HEK293 (cell line): ENCODE data around the gene KLHL14.
A peak's percentile ranks its signal among the peaks of the same experiment; 100 is the strongest.

Experiments
- CTCF ChIA-PET: fragments of 350-600 bp; formaldehyde crosslinking; extraction: SDS; loops from one replicate; lab custom pipeline; 2021; ENCODE audit warnings: antibody characterized with exemption; lab: Yijun Ruan, JAX
- POLR2A ChIA-PET: fragments of 300-600 bp; formaldehyde crosslinking; extraction: SDS; loops from one replicate; lab custom pipeline; 2020; ENCODE audit warnings: antibody characterized with exemption, inconsistent platforms; lab: Yijun Ruan, JAX
- H3K27ac ChIP-seq: fragments of 200-500 bp; sonication (Bioruptor generic); 2 replicates; pipeline ENCODE4 v1.5.1; 2014; ENCODE audit warnings: low read depth, low read length, control low read depth, inconsistent platforms; ENCODE audit errors: extremely low read depth
- H3K36me3 ChIP-seq, 2 experiments: fragments of 200-500 bp in 1 of 2; sonication (Bioruptor generic) in 1 of 2; 1 replicate in 1 of 2; 2 replicates in 1 of 2; pipeline ENCODE4 v1.5.1; 2014 to 2017; ENCODE audit warnings: inconsistent platforms in 2 of 2, low read length in 2 of 2; ENCODE audit not compliant: control insufficient read depth in 2 of 2, insufficient read depth in 1 of 2
- H3K4me1 ChIP-seq: fragments of 200-500 bp; sonication (Bioruptor generic); 2 replicates; pipeline ENCODE4 v1.5.1; 2014; ENCODE audit warnings: mild to moderate bottlenecking, low read length, inconsistent platforms; ENCODE audit not compliant: control insufficient read depth, insufficient read depth
- H3K4me3 ChIP-seq: 2 replicates; pipeline ENCODE4 v1.5.1; 2011; ENCODE audit warnings: low read depth, mild to moderate bottlenecking, control low read depth, low read length, moderate library complexity
- H3K9me3 ChIP-seq: fragments of 200-500 bp; sonication (Bioruptor generic); 2 replicates; pipeline ENCODE4 v1.5.1; 2014; ENCODE audit warnings: low read depth, low read length, inconsistent platforms; ENCODE audit not compliant: control insufficient read depth, insufficient read depth
- ATF2 ChIP-seq: fragments of 450-650 bp; formaldehyde crosslinking; IDR thresholded peaks from 2 replicates; pipeline ENCODE4 v1.5.1; 2016; ENCODE audit warnings: missing biosample characterization, missing genetic modification characterization, low read depth
- BCL6B ChIP-seq: fragments of 450-650 bp; formaldehyde crosslinking; IDR thresholded peaks from 2 replicates; pipeline ENCODE4 v1.5.1; 2017; ENCODE audit warnings: missing biosample characterization, missing genetic modification characterization
- EGR2 ChIP-seq: fragments of 450-650 bp; formaldehyde crosslinking; IDR thresholded peaks from 2 replicates; pipeline ENCODE4 v1.5.1; 2016; ENCODE audit warnings: low read depth, missing biosample characterization, missing genetic modification characterization
- KLF17 ChIP-seq: fragments of 450-650 bp; formaldehyde crosslinking; IDR thresholded peaks from 2 replicates; pipeline ENCODE4 v1.5.1; 2016; ENCODE audit warnings: missing biosample characterization, missing genetic modification characterization
- KLF9 ChIP-seq: fragments of 450-650 bp; formaldehyde crosslinking; IDR thresholded peaks from 2 replicates; pipeline ENCODE4 v1.5.1; 2016; ENCODE audit warnings: missing biosample characterization, missing genetic modification characterization, low read depth
- PRDM10 ChIP-seq: fragments of 450-650 bp; formaldehyde crosslinking; IDR thresholded peaks from 2 replicates; pipeline ENCODE4 v1.5.1; 2016; ENCODE audit warnings: missing biosample characterization, missing genetic modification characterization
- TRIM28 ChIP-seq: IDR thresholded peaks from 2 replicates; pipeline ENCODE4 v1.6.1; 2011; ENCODE audit warnings: low read length, control low read depth, borderline replicate concordance
- ZBTB6 ChIP-seq: fragments of 450-650 bp; formaldehyde crosslinking; IDR thresholded peaks from 2 replicates; pipeline ENCODE4 v1.5.1; 2017; ENCODE audit warnings: missing biosample characterization, missing genetic modification characterization
- ZNF214 ChIP-seq: fragments of 450-650 bp; formaldehyde crosslinking; IDR thresholded peaks from 2 replicates; pipeline ENCODE4 v1.5.1; 2017; ENCODE audit warnings: missing biosample characterization, mild to moderate bottlenecking, missing genetic modification characterization, borderline replicate concordance
- ZNF221 ChIP-seq: fragments of 450-650 bp; formaldehyde crosslinking; IDR thresholded peaks from 2 replicates; pipeline ENCODE4 v1.5.1; 2017; ENCODE audit warnings: missing biosample characterization, missing genetic modification characterization, borderline replicate concordance
- ZNF24 ChIP-seq: fragments of 450-650 bp; formaldehyde crosslinking; IDR thresholded peaks from 2 replicates; pipeline ENCODE4 v1.5.1; 2016; ENCODE audit warnings: missing biosample characterization, missing genetic modification characterization
- ZNF292 ChIP-seq: fragments of 450-650 bp; formaldehyde crosslinking; IDR thresholded peaks from 2 replicates; pipeline ENCODE4 v1.5.1; 2016; ENCODE audit warnings: low read depth, missing biosample characterization, missing genetic modification characterization, borderline replicate concordance
- ZNF391 ChIP-seq: fragments of 450-650 bp; formaldehyde crosslinking; IDR thresholded peaks from 2 replicates; pipeline ENCODE4 v1.5.1; 2016; ENCODE audit warnings: low read depth, missing biosample characterization, missing genetic modification characterization, borderline replicate concordance
- ZNF488 ChIP-seq: fragments of 450-650 bp; formaldehyde crosslinking; IDR thresholded peaks from 2 replicates; pipeline ENCODE4 v1.5.1; 2016; ENCODE audit warnings: missing biosample characterization, missing genetic modification characterization
- ZNF514 ChIP-seq: fragments of 450-650 bp; formaldehyde crosslinking; IDR thresholded peaks from 2 replicates; pipeline ENCODE4 v1.5.1; 2016; ENCODE audit warnings: missing biosample characterization, missing genetic modification characterization
- ZNF549 ChIP-seq: fragments of 450-650 bp; IDR thresholded peaks from 2 replicates; pipeline ENCODE4 v1.5.1; 2018; ENCODE audit warnings: missing biosample characterization, missing genetic modification characterization, mild to moderate bottlenecking, inconsistent platforms, moderate library complexity
- ZNF600 ChIP-seq: fragments of 450-650 bp; formaldehyde crosslinking; IDR thresholded peaks from 2 replicates; pipeline ENCODE4 v1.5.1; 2016; ENCODE audit warnings: missing biosample characterization, missing genetic modification characterization
- ZNF621 ChIP-seq: fragments of 450-650 bp; formaldehyde crosslinking; IDR thresholded peaks from 2 replicates; pipeline ENCODE4 v1.5.1; 2017; ENCODE audit warnings: missing biosample characterization, missing genetic modification characterization
- ZNF692 ChIP-seq: fragments of 450-650 bp; formaldehyde crosslinking; IDR thresholded peaks from 2 replicates; pipeline ENCODE4 v1.5.1; 2016; ENCODE audit warnings: missing biosample characterization, missing genetic modification characterization
- ZSCAN30 ChIP-seq: fragments of 450-650 bp; IDR thresholded peaks from 2 replicates; pipeline ENCODE4 v1.5.1; 2018; ENCODE audit warnings: missing biosample characterization, mild to moderate bottlenecking, missing genetic modification characterization, moderate library complexity

KLHL14 gene

GRCh38 chr18:32769071-32769585 lies 3.7 kb downstream of the KLHL14 start:
- CTCF ChIA-PET, result no interaction called here
- Histone ChIP-seq H3K9me3 (no peaks in the 10 kb centered on the region), H3K36me3 (no peaks in the 10 kb centered on the region), H3K4me3 (no peak overlapping the region), H3K4me1 (peaks cover 3% of the 10 kb centered on the region; the same call in 1 of the 2 replicates), H3K27ac (no peak overlapping the region)
- POLR2A ChIA-PET, result no interaction called here
- TF ChIP-seq ZSCAN30 (no peak), ZNF621 (tag by site-specific recombination) (no peak), BCL6B (no peak), ZNF221 (tag by site-specific recombination) (no peak), TRIM28 (no peak), ZNF292 (tag by site-specific recombination) (no peak), PRDM10 (tag by site-specific recombination) (peak; percentile 77)

- TF ChIP-seq ZNF514, result no peak
- no peak for TF ChIP-seq ZNF214 (tag by site-specific recombination)
- no peak for TF ChIP-seq ZNF24 (tag by site-specific recombination)
- TF ChIP-seq ZNF488 (tag by site-specific recombination), result no peak
- TF ChIP-seq EGR2 (tag by site-specific recombination), result no peak
- no peak for TF ChIP-seq ATF2
- no peak for TF ChIP-seq KLF17 (tag by site-specific recombination)
- no peak for TF ChIP-seq ZBTB6
- TF ChIP-seq ZNF692 (tag by site-specific recombination), result 0 out of 2 replicates have a peak, but pooled peaks have one; percentile 10
- TF ChIP-seq ZNF600 (tag by site-specific recombination), result peak; percentile 30; the same call in 1 of the 2 replicates
- TF ChIP-seq ZNF391 (tag by site-specific recombination), result no peak
- no peak for TF ChIP-seq ZNF549
- no peak for TF ChIP-seq KLF9
- no peak overlapping the region for H3K4me3 ChIP-seq
- CTCF ChIA-PET, result interaction anchor here (0.7 to 0.8 kb wide), 2 partner anchors 49 to 52 kb away, joined by 3 read pairs; no protein-coding TSS in a partner anchor
- no peak overlapping the region for H3K27ac ChIP-seq
- H3K4me1 ChIP-seq, result peaks cover 3% of the 10 kb centered on the region; the same call in 1 of the 2 replicates
- H3K9me3 ChIP-seq, result no peaks in the 10 kb centered on the region
- H3K36me3 ChIP-seq, result no peaks in the 10 kb centered on the region
- POLR2A ChIA-PET, result no interaction called here
Observed at GRCh38 chr18:32767400-32767799, 5.4 kb downstream of the KLHL14 start.
